ENCODE measurements around the gene NFYC.

NFYC gene

GRCh38 chr1:40740039-40740996, 48.8 kb downstream of the NFYC start:
- Histone ChIP-seq H3K36me3 (ENCODE audit: insufficient read depth, low read length) (peaks cover 20% of the 10 kb centered on the region), H3K79me2 (ENCODE audit: control insufficient read depth, insufficient read depth, low read length, unreplicated experiment) (peaks cover 5% of the 10 kb centered on the region)

GRCh38 chr1:40740997-40741736, 49.7 kb downstream of the NFYC start:
- no peak overlapping the region for H3K4me3 ChIP-seq (ENCODE audit: low read depth, low read length)
- H3K27ac ChIP-seq (ENCODE audit: low read depth, low read length), result no peak overlapping the region
- H2AFZ ChIP-seq (ENCODE audit: low read length, unreplicated experiment), result no peak overlapping the region
- H3K4me1 ChIP-seq (ENCODE audit: control insufficient read depth, insufficient read depth, low read length, unreplicated experiment), result no peaks in the 10 kb centered on the region
- peaks cover 2% of the 10 kb centered on the region for H3K79me2 ChIP-seq (ENCODE audit: control insufficient read depth, insufficient read depth, low read length, unreplicated experiment)
- peaks cover 20% of the 10 kb centered on the region for H3K36me3 ChIP-seq (ENCODE audit: insufficient read depth, low read length)
- no peaks in the 10 kb centered on the region for H3K27me3 ChIP-seq (ENCODE audit: insufficient read depth, low read length)

More at GRCh38 chr1:40740039-40740996, 48.8 kb downstream of the NFYC start:
- H3K4me3 ChIP-seq (ENCODE audit: low read depth, low read length), result no peak overlapping the region
- no peaks in the 10 kb centered on the region for H3K27me3 ChIP-seq (ENCODE audit: insufficient read depth, low read length)
- no peaks in the 10 kb centered on the region for H3K4me1 ChIP-seq (ENCODE audit: control insufficient read depth, insufficient read depth, low read length, unreplicated experiment)
- H2AFZ ChIP-seq (ENCODE audit: low read length, unreplicated experiment), result no peak overlapping the region
- no peak overlapping the region for H3K27ac ChIP-seq (ENCODE audit: low read depth, low read length)

- no peak overlapping the region for H3K27ac ChIP-seq (ENCODE audit: low read depth, low read length)
- no peaks in the 10 kb centered on the region for H3K79me2 ChIP-seq (ENCODE audit: control insufficient read depth, insufficient read depth, low read length, unreplicated experiment)
- no peak overlapping the region for H3K4me3 ChIP-seq (ENCODE audit: low read depth, low read length)
- H2AFZ ChIP-seq (ENCODE audit: low read length, unreplicated experiment), result no peak overlapping the region
- H3K4me1 ChIP-seq (ENCODE audit: control insufficient read depth, insufficient read depth, low read length, unreplicated experiment), result no peaks in the 10 kb centered on the region
- no peaks in the 10 kb centered on the region for H3K27me3 ChIP-seq (ENCODE audit: insufficient read depth, low read length)
- H3K36me3 ChIP-seq (ENCODE audit: insufficient read depth, low read length), result peaks cover 20% of the 10 kb centered on the region
These were observed 51.0 kb downstream of the NFYC start for GRCh38 chr1:40742363-40743061.

DNA sequence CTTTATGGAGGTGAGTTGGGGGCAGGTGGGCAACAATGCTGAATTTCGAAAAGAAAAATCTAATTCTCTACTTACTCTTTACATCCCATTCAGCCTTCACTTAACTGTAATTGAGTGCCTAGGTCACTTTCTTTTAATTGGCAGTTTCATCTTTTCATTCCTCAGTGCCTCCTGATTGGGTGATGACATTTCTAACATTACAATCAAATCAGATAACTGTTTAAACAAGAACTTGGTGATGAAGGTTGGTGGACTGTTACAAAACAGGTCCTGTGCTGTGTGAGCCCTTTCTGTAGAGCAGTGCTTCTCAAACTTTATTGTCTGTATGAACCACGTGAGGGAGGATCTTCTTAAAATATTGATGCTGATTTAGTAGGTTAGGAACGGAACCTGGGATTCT, 51.9 kb downstream of the NFYC start:
- no peak overlapping the region for H2AFZ ChIP-seq (ENCODE audit: low read length, unreplicated experiment)
- no peak overlapping the region for H3K4me3 ChIP-seq (ENCODE audit: low read depth, low read length)
- H3K27me3 ChIP-seq (ENCODE audit: insufficient read depth, low read length), result no peaks in the 10 kb centered on the region
- no peaks in the 10 kb centered on the region for H3K79me2 ChIP-seq (ENCODE audit: control insufficient read depth, insufficient read depth, low read length, unreplicated experiment)
- no peak overlapping the region for H3K27ac ChIP-seq (ENCODE audit: low read depth, low read length)
- H3K4me1 ChIP-seq (ENCODE audit: control insufficient read depth, insufficient read depth, low read length, unreplicated experiment), result no peaks in the 10 kb centered on the region
- peaks cover 23% of the 10 kb centered on the region for H3K36me3 ChIP-seq (ENCODE audit: insufficient read depth, low read length)

- no peaks in the 10 kb centered on the region for H3K27me3 ChIP-seq (ENCODE audit: insufficient read depth, low read length)
- no peaks in the 10 kb centered on the region for H3K4me1 ChIP-seq (ENCODE audit: control insufficient read depth, insufficient read depth, low read length, unreplicated experiment)
- H3K36me3 ChIP-seq (ENCODE audit: insufficient read depth, low read length), result peaks cover 20% of the 10 kb centered on the region
- no peak overlapping the region for H3K4me3 ChIP-seq (ENCODE audit: low read depth, low read length)
- H3K79me2 ChIP-seq (ENCODE audit: control insufficient read depth, insufficient read depth, low read length, unreplicated experiment), result no peaks in the 10 kb centered on the region
- H3K27ac ChIP-seq (ENCODE audit: low read depth, low read length), result no peak overlapping the region
- no peak overlapping the region for H2AFZ ChIP-seq (ENCODE audit: low read length, unreplicated experiment)
These were observed 52.4 kb downstream of the NFYC start for GRCh38 chr1:40743860-40744259.

DNA sequence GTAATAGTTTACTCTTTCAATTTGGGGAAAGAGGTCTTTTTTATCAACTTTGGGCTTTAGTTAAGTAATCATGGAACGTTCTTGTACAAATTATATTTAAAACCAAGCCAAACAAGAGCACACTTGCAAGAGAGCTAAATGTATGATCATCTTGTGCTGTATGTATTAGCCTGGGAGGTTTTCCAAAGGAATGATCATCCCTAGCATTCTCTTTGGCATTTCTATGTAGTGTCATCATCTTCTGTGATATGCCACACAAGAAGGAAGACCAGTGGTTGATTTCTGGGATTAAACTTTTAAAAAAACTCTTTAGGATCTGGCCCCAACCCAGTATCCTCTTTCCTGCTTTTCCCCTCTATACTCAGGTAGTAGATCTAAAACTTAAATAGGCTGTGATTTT, 53.7 kb downstream of the NFYC start:
- Histone ChIP-seq H3K36me3 (ENCODE audit: insufficient read depth, low read length) (peaks cover 7% of the 10 kb centered on the region), H3K4me3 (ENCODE audit: low read depth, low read length) (no peak overlapping the region), H3K27me3 (ENCODE audit: insufficient read depth, low read length) (no peaks in the 10 kb centered on the region), H3K27ac (ENCODE audit: low read depth, low read length) (no peak overlapping the region), H2AFZ (ENCODE audit: low read length, unreplicated experiment) (no peak overlapping the region), H3K79me2 (ENCODE audit: control insufficient read depth, insufficient read depth, low read length, unreplicated experiment) (no peaks in the 10 kb centered on the region), H3K4me1 (ENCODE audit: control insufficient read depth, insufficient read depth, low read length, unreplicated experiment) (peaks cover 1% of the 10 kb centered on the region)

DNA sequence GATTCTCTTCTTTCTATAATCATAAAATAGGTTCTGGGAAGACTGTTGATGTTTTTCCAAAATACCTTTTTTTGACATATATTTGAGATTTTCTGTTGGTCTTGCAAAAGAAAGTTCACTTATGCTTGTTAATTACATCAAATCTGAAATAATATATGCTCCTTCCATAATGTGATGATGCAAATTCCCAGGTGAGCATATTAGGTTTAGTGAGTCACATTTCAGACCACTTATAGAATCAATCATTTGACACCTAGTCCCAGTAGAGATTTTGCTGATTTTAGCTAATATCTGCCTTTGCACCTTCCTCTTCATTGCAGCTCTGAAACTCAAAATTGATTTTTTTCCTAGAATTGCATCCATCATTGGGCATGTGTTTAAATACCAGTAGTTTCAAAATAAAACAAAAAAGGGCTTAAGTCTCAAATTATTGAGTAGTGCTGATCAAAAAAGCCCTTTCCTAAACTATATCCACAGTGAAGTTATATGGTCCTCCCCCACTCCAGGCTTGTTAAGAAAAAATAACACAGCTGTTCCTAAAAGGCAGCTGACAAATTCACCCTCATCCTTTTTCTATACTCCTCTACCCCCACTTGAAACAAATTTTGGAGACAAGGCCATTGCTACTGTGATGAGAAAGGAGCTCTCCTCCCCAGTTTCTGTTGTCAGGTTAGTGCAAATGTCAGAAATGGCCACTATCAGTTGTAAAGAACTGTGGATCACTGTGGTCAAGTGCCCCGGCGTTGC, 55.0 kb downstream of the NFYC start:
- Histone ChIP-seq H3K27ac (ENCODE audit: low read depth, low read length) (no peak overlapping the region), H3K4me1 (ENCODE audit: control insufficient read depth, insufficient read depth, low read length, unreplicated experiment) (peaks cover 8% of the 10 kb centered on the region), H2AFZ (ENCODE audit: low read length, unreplicated experiment) (no peak overlapping the region), H3K79me2 (ENCODE audit: control insufficient read depth, insufficient read depth, low read length, unreplicated experiment) (no peaks in the 10 kb centered on the region), H3K4me3 (ENCODE audit: low read depth, low read length) (no peak overlapping the region), H3K36me3 (ENCODE audit: insufficient read depth, low read length) (peaks cover 7% of the 10 kb centered on the region), H3K27me3 (ENCODE audit: insufficient read depth, low read length) (no peaks in the 10 kb centered on the region)

- Histone ChIP-seq H3K4me1 (ENCODE audit: control insufficient read depth, insufficient read depth, low read length, unreplicated experiment) (peaks cover 8% of the 10 kb centered on the region), H3K36me3 (ENCODE audit: insufficient read depth, low read length) (peaks cover 21% of the 10 kb centered on the region), H3K79me2 (ENCODE audit: control insufficient read depth, insufficient read depth, low read length, unreplicated experiment) (no peaks in the 10 kb centered on the region), H3K4me3 (ENCODE audit: low read depth, low read length) (no peak overlapping the region), H3K27me3 (ENCODE audit: insufficient read depth, low read length) (no peaks in the 10 kb centered on the region), H3K27ac (ENCODE audit: low read depth, low read length) (no peak overlapping the region), H2AFZ (ENCODE audit: low read length, unreplicated experiment) (no peak overlapping the region)
These were observed 57.6 kb downstream of the NFYC start for GRCh38 chr1:40748841-40749718.

DNA sequence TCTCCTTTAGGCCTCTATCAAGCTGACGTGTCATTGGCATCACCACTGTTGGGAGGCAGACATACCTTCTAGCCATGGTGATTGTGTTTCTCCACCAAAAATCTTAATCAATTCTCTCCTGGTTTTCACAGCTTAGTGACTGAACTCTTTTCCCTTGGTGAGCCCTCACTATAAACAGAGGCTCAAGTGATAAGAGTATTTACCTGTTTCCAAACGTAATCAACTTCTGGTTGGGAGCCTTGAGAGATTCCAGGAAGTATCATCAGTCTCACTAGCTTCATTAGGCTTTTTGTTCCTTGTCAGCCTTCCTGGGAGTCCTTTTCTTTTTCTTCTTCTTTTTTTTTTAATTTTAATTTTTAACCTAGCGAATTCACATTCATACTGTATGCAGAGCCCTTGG, 58.3 kb downstream of the NFYC start:
- H2AFZ ChIP-seq (ENCODE audit: low read length, unreplicated experiment), result no peak overlapping the region
- H3K4me1 ChIP-seq (ENCODE audit: control insufficient read depth, insufficient read depth, low read length, unreplicated experiment), result peaks cover 8% of the 10 kb centered on the region
- no peak overlapping the region for H3K27ac ChIP-seq (ENCODE audit: low read depth, low read length)
- no peaks in the 10 kb centered on the region for H3K79me2 ChIP-seq (ENCODE audit: control insufficient read depth, insufficient read depth, low read length, unreplicated experiment)
- H3K27me3 ChIP-seq (ENCODE audit: insufficient read depth, low read length), result no peaks in the 10 kb centered on the region
- H3K36me3 ChIP-seq (ENCODE audit: insufficient read depth, low read length), result peaks cover 26% of the 10 kb centered on the region
- no peak overlapping the region for H3K4me3 ChIP-seq (ENCODE audit: low read depth, low read length)

Measured in ACC112 (cell line).